GM21619 (cell line): ENCODE data around the gene OPRL1.
"Not testable (repeated sequence)": the region's sequence is repeated elsewhere in the genome, so short reads cannot be mapped to it uniquely, and the experiment has no call there.

ENCODE experiments used
- ATAC-seq: cut with Tn5 transposase; IDR thresholded peaks from one replicate; pipeline ENCODE4 v1.9.1; 2021; ENCODE audit not compliant: unreplicated experiment

Gene OPRL1

GRCh38 chr20:64083378-64083803 is 3.5 kb downstream of the OPRL1 start:
- no peak for ATAC-seq

- no peak for ATAC-seq
Observed at GRCh38 chr20:64083804-64084684, 4.2 kb downstream of the OPRL1 start, which contains the start of gene LKAAEAR1. TSS of gene LKAAEAR1 (minus strand) at chr20:64084398. CDS start at chr20:64084219, 179 bp downstream.

GRCh38 chr20:64084685-64085152 is 4.8 kb downstream of the OPRL1 start:
- no peak for ATAC-seq

GRCh38 chr20:64086801-64087200 is 6.9 kb downstream of the OPRL1 start:
- no peak for ATAC-seq

GRCh38 chr20:64087226-64087825 is 7.4 kb downstream of the OPRL1 start:
- not testable (repeated sequence) for ATAC-seq

GRCh38 chr20:64088586-64088985 is 8.7 kb downstream of the OPRL1 start:
- ATAC-seq, result not testable (repeated sequence)

- ATAC-seq, result no peak
Observed at GRCh38 chr20:64090165-64090564, 10.3 kb downstream of the OPRL1 start.

GRCh38 chr20:64091340-64091739 is 11.5 kb downstream of the OPRL1 start:
- ATAC-seq, result no peak

- ATAC-seq, result no peak
Observed at GRCh38 chr20:64091770-64092169, 11.9 kb downstream of the OPRL1 start.

- ATAC-seq, result no peak
Observed at GRCh38 chr20:64092258-64093012, 12.6 kb downstream of the OPRL1 start.

GRCh38 chr20:64093013-64093503 is 13.2 kb downstream of the OPRL1 start:
- ATAC-seq, result no peak

GRCh38 chr20:64095455-64095854 is 15.6 kb downstream of the OPRL1 start:
- ATAC-seq, result no peak

GRCh38 chr20:64095927-64096326 is 16.0 kb downstream of the OPRL1 start:
- ATAC-seq, result no peak

- ATAC-seq, result no peak
Observed at GRCh38 chr20:64096535-64096934, 16.7 kb downstream of the OPRL1 start.

GRCh38 chr20:64098471-64099013 is 18.7 kb downstream of the OPRL1 start:
- ATAC-seq, result no peak

GRCh38 chr20:64099086-64099786 is 19.4 kb downstream of the OPRL1 start:
- ATAC-seq, result no peak

GRCh38 chr20:64099880-64100565 is 20.1 kb downstream of the OPRL1 start:
- ATAC-seq, result no peak

GRCh38 chr20:64100566-64100888 is 20.6 kb downstream of the OPRL1 start:
- no peak for ATAC-seq

- ATAC-seq, result no peak
Observed at GRCh38 chr20:64100946-64101688, 21.2 kb downstream of the OPRL1 start.
